Measurements from ENCODE around the gene CFAP53.

DNA sequence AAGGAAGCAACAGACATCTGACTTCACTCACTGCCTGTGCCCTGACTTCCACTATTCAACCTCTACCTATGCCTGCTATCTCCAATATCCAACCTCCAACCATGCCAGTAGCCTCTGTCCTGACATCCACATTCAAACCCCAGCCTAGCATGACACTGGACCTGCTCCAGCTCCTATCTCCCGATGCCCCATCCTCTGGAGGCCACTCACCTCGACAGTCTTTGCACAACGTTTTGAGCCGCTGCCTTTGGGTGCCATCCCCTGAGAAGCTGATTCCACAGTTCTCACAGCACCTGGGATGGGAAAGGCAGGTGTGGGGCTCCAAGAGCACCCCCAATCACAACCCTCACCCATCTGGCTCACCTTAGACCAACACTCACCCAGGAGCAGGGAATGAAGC, 10.2 kb upstream of the CFAP53 start:
- TF ChIP-seq ZNF70 (CRISPR knock-in tag; IDR thresholded peaks at IDR 0.05): no peak
- TF ChIP-seq, protein P1, sequence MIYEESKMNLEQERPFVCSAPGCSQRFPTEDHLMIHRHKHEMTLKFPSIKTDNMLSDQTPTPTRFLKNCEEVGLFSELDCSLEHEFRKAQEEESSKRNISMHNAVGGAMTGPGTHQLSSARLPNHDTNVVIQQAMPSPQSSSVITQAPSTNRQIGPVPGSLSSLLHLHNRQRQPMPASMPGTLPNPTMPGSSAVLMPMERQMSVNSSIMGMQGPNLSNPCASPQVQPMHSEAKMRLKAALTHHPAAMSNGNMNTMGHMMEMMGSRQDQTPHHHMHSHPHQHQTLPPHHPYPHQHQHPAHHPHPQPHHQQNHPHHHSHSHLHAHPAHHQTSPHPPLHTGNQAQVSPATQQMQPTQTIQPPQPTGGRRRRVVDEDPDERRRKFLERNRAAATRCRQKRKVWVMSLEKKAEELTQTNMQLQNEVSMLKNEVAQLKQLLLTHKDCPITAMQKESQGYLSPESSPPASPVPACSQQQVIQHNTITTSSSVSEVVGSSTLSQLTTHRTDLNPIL (CRISPR knock-in tag; IDR thresholded peaks at IDR 0.05; ENCODE audit: low read depth): no peak
- TF ChIP-seq GLIS3 (CRISPR knock-in tag; IDR thresholded peaks at IDR 0.05): no peak
- no peak for TF ChIP-seq SNAI2 (CRISPR knock-in tag; IDR thresholded peaks at IDR 0.05)
- TF ChIP-seq ZNF565 (CRISPR knock-in tag; conservative IDR thresholded peaks at IDR 0.05; ENCODE audit: low read depth): no peak
- no peak for TF ChIP-seq TOX (CRISPR knock-in tag; IDR thresholded peaks at IDR 0.05; ENCODE audit: borderline replicate concordance)
- no peak for TF ChIP-seq OSR1 (CRISPR knock-in tag; IDR thresholded peaks at IDR 0.05)

All from SK-N-SH treated with all-trans-retinoic acid at 6 μM for 48 hours (cell line).